Tibial nerve (tissue), 4 donors: ENCODE results near the gene AGBL1. TPM values are rescaled to one million over a fixed set of nuclear protein-coding genes. Genes with fewer than 3 reads are reported as not detected.

Source experiments
- DNase-seq, 2 donors: peaks; one replicate each; pipeline ENCODE4 v3.0.0-alpha.2; 2019; ENCODE audit warnings: low spot score in 2 of 2
- H3K27ac ChIP-seq, 4 donors: fragments of 200-600 bp; sonication (generic) in 3 of 4; one replicate each; pipeline ENCODE4 v1.5.1; 2017 to 2019; ENCODE audit warnings: mild to moderate bottlenecking in 1 of 4
- H3K27me3 ChIP-seq, 2 donors: fragments of 200-600 bp; sonication (generic) in 1 of 2; one replicate each; pipeline versions ENCODE4 v1.5.1 to v1.6.0; 2017 to 2019
- H3K36me3 ChIP-seq, 3 donors: fragments of 200-600 bp; sonication (generic); one replicate each; pipeline ENCODE4 v1.5.1; 2018 to 2019
- H3K4me1 ChIP-seq, 4 donors: fragments of 200-600 bp; sonication (generic) in 3 of 4; one replicate each; pipeline ENCODE4 v1.5.1; 2017 to 2019
- H3K4me3 ChIP-seq, 4 donors: fragments of 200-600 bp; sonication (generic) in 3 of 4; one replicate each; pipeline ENCODE4 v1.5.1; 2017 to 2019; ENCODE audit warnings: mild to moderate bottlenecking in 1 of 4, moderate library complexity in 1 of 4
- H3K9me3 ChIP-seq, 4 donors: fragments of 200-600 bp; sonication (generic) in 3 of 4; one replicate each; pipeline ENCODE4 v1.5.1; 2017 to 2019
- CTCF ChIP-seq, 5 experiments: fragments of 200-600 bp in 3 of 5; fragments of 450-650 bp in 2 of 5; sonication (generic) in 3 of 5; IDR thresholded peaks; one replicate each; pipeline ENCODE4 v1.5.1; 2016 to 2019; ENCODE audit warnings: antibody characterized with exemption in 5 of 5, mild to moderate bottlenecking in 3 of 5, moderate library complexity in 2 of 5
- EP300 ChIP-seq, 2 donors: sonication (generic); formaldehyde crosslinking; IDR thresholded peaks; one replicate each; pipeline ENCODE4 v1.6.1; 2017; ENCODE audit warnings: antibody characterized with exemption in 2 of 2, mild to moderate bottlenecking in 1 of 2
- POLR2A ChIP-seq, 2 donors: fragments of 450-650 bp; IDR thresholded peaks; one replicate each; pipeline ENCODE4 v1.6.1; 2017; ENCODE audit warnings: antibody characterized with exemption in 2 of 2, mild to moderate bottlenecking in 2 of 2, moderate library complexity in 2 of 2
- WGBS, 2 donors: methylation state at CpG; one replicate each; pipeline ENCODE4 v1.1.5; 2018; 5-methylcytosine and 5-hydroxymethylcytosine counted together
- total RNA-seq, 4 donors: library from RNA; depleted of rRNA; stranded (reverse); fragments of >200 nt; gene quantifications; one replicate each; pipeline ENCODE4 v1.1.0, GENCODE V29; 2016

Gene AGBL1
- total RNA-seq, 4 donors from 2014 or later, result under 0.01 to 1.2 (median 0.21) TPM; not detected in 1

- Histone ChIP-seq H3K36me3 (no peaks in the 10 kb centered on the region), H3K9me3 (no peaks in the 10 kb centered on the region), H3K4me3 (no peak overlapping the region), H3K27ac (no peak overlapping the region), H3K4me1 (no peaks in the 10 kb centered on the region), H3K27me3 (no peaks in the 10 kb centered on the region)
- TF ChIP-seq CTCF (IDR thresholded peaks at IDR 0.05) (no peak), EP300 (IDR thresholded peaks at IDR 0.05) (no peak), POLR2A (IDR thresholded peaks at IDR 0.05) (no peak)
- no peak for DNase-seq
- WGBS, 2 donors, result 77 to 83% methylated on average over 6 of the region's 6 CpGs
These were observed 187.3 kb downstream of the AGBL1 start for GRCh38 chr15:86266896-86267484.

GRCh38 chr15:86267892-86268291 lies 188.2 kb downstream of the AGBL1 start:
- DNase-seq, result no peak
- no peak overlapping the region for H3K4me3 ChIP-seq
- no peaks in the 10 kb centered on the region for H3K36me3 ChIP-seq
- 92 to 100% methylated on average over 4 of the region's 4 CpGs for WGBS, 2 donors
- TF ChIP-seq CTCF (IDR thresholded peaks at IDR 0.05) (no peak), POLR2A (IDR thresholded peaks at IDR 0.05) (no peak), EP300 (IDR thresholded peaks at IDR 0.05) (no peak)
- H3K9me3 ChIP-seq, result no peaks in the 10 kb centered on the region
- H3K27ac ChIP-seq, result no peak overlapping the region
- H3K4me1 ChIP-seq, result no peaks in the 10 kb centered on the region
- H3K27me3 ChIP-seq, result no peaks in the 10 kb centered on the region

- H3K4me1 ChIP-seq, result no peaks in the 10 kb centered on the region
- H3K27me3 ChIP-seq, result no peaks in the 10 kb centered on the region
- no peak for DNase-seq
- no peak overlapping the region for H3K4me3 ChIP-seq
- no peak overlapping the region for H3K27ac ChIP-seq
- no peaks in the 10 kb centered on the region for H3K36me3 ChIP-seq
- TF ChIP-seq POLR2A (IDR thresholded peaks at IDR 0.05) (no peak), EP300 (IDR thresholded peaks at IDR 0.05) (no peak), CTCF (IDR thresholded peaks at IDR 0.05) (no peak)
- no peaks in the 10 kb centered on the region for H3K9me3 ChIP-seq
- WGBS, 2 donors, result 81 to 93% methylated on average over 1 of the region's 1 CpG
These were observed 188.9 kb downstream of the AGBL1 start for GRCh38 chr15:86268558-86268957.

- Histone ChIP-seq H3K27ac (no peak overlapping the region), H3K27me3 (no peaks in the 10 kb centered on the region), H3K4me3 (no peak overlapping the region), H3K36me3 (no peaks in the 10 kb centered on the region), H3K4me1 (no peaks in the 10 kb centered on the region), H3K9me3 (no peaks in the 10 kb centered on the region)
- 79 to 80% methylated on average over 2 of the region's 2 CpGs for WGBS, 2 donors
- DNase-seq, result no peak
- TF ChIP-seq POLR2A (IDR thresholded peaks at IDR 0.05) (no peak), EP300 (IDR thresholded peaks at IDR 0.05) (no peak), CTCF (IDR thresholded peaks at IDR 0.05) (no peak)
These were observed 193.6 kb downstream of the AGBL1 start for GRCh38 chr15:86273309-86273708.

- Histone ChIP-seq H3K36me3 (no peaks in the 10 kb centered on the region), H3K9me3 (no peaks in the 10 kb centered on the region), H3K4me3 (no peak overlapping the region), H3K27me3 (no peaks in the 10 kb centered on the region), H3K4me1 (no peaks in the 10 kb centered on the region), H3K27ac (no peak overlapping the region)
- no peak for TF ChIP-seq CTCF (IDR thresholded peaks at IDR 0.05)
- no peak for TF ChIP-seq POLR2A (IDR thresholded peaks at IDR 0.05)
- TF ChIP-seq EP300 (IDR thresholded peaks at IDR 0.05), result no peak
- 83 to 87% methylated on average over 1 of the region's 1 CpG for WGBS, 2 donors
- no peak for DNase-seq
These were observed 195.7 kb downstream of the AGBL1 start for GRCh38 chr15:86275361-86275760.
